Body of pancreas (tissue), 4 donors: ENCODE results near the gene IGSF3.
"Not testable (repeated sequence)": the region's sequence is repeated elsewhere in the genome, so short reads cannot be mapped to it uniquely, and the experiment has no call there.

Experiments used
- POLR2A ChIP-seq, 3 donors: fragments of 450-650 bp; IDR thresholded peaks; one replicate each; pipeline ENCODE4 v1.6.1; 2016; ENCODE audit warnings: antibody characterized with exemption in 3 of 3, mild to moderate bottlenecking in 2 of 3
- TF ChIP-seq, protein P1 (sequence below), 7 experiments: fragments of 450-650 bp in 4 of 7; fragments of 200-600 bp in 3 of 7; sonication (generic) in 3 of 7; IDR thresholded peaks; one replicate each; pipeline ENCODE4 v1.5.1; 2016 to 2019; ENCODE audit warnings: antibody characterized with exemption in 7 of 7

DNA sequence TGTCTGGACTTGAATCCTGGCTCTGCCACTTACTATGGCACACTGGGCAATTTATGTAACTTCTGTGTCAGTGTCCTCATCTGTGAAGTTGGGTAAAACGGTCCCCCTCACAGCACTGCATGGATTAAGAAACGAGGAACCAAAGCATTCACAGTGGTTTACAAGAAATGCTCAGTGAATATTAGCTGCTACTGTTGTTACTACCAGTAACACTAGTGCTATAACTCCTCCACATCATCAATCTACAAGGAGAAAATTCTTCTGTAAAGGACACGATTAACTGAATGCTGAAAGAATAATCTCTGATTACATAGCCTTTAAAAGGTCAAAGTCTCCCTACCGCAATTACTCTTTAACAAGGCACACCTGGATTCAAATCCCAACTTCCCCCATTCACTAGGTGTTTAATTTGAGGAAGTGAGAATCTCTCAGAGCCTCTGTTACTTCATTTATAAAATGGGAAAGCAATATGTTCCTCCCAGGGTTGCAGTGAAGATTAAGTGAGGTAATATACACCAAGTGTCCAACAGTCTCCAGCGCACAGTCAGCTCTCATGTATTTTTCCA, 70.7 kb downstream of the IGSF3 start:
- TF ChIP-seq, protein P1, sequence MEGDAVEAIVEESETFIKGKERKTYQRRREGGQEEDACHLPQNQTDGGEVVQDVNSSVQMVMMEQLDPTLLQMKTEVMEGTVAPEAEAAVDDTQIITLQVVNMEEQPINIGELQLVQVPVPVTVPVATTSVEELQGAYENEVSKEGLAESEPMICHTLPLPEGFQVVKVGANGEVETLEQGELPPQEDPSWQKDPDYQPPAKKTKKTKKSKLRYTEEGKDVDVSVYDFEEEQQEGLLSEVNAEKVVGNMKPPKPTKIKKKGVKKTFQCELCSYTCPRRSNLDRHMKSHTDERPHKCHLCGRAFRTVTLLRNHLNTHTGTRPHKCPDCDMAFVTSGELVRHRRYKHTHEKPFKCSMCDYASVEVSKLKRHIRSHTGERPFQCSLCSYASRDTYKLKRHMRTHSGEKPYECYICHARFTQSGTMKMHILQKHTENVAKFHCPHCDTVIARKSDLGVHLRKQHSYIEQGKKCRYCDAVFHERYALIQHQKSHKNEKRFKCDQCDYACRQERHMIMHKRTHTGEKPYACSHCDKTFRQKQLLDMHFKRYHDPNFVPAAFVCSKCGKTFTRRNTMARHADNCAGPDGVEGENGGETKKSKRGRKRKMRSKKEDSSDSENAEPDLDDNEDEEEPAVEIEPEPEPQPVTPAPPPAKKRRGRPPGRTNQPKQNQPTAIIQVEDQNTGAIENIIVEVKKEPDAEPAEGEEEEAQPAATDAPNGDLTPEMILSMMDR (IDR thresholded peaks at IDR 0.05) = not testable (repeated sequence)
- not testable (repeated sequence) for TF ChIP-seq POLR2A (IDR thresholded peaks at IDR 0.05)
